Upper lobe of left lung (tissue), 6 donors: ENCODE data around the gene CHRNA3. TPM values are rescaled to one million over a fixed set of nuclear protein-coding genes. Genes with fewer than 3 reads are reported as not detected.

Source experiments
- ATAC-seq, 2 donors: fragments of 200-7000 bp; cut with Tn5 transposase; one replicate each; pipeline ENCODE4 v1.9.1; 2022; ENCODE audit warnings: mild to moderate bottlenecking in 2 of 2, moderate library complexity in 2 of 2; ENCODE audit not compliant: low FRiP score in 2 of 2
- DNase-seq, 2 donors: peaks; one replicate each; pipeline ENCODE4 v3.0.0-alpha.2; 2019 to 2020
- H3K27ac ChIP-seq, 4 donors: fragments of 200-600 bp; sonication (generic); one replicate each; pipeline ENCODE4 v1.5.1; 2016 to 2019
- H3K27me3 ChIP-seq, 4 donors: fragments of 200-600 bp; sonication (generic); one replicate each; pipeline ENCODE4 v1.5.1; 2017 to 2019
- H3K36me3 ChIP-seq, 4 donors: fragments of 200-600 bp; sonication (generic); one replicate each; pipeline ENCODE4 v1.5.1; 2016 to 2019
- H3K4me1 ChIP-seq, 4 donors: fragments of 200-600 bp; sonication (generic); one replicate each; pipeline ENCODE4 v1.5.1; 2018 to 2019
- H3K4me3 ChIP-seq, 4 donors: fragments of 200-600 bp; sonication (generic); one replicate each; pipeline ENCODE4 v1.5.1; 2017 to 2019; ENCODE audit warnings: mild to moderate bottlenecking in 2 of 4, moderate library complexity in 1 of 4
- H3K9me3 ChIP-seq, 4 donors: fragments of 200-600 bp; sonication (generic); one replicate each; pipeline ENCODE4 v1.5.1; 2018 to 2019
- EP300 ChIP-seq, 4 donors: sonication (generic); formaldehyde crosslinking; IDR thresholded peaks; one replicate each; pipeline ENCODE4 v1.5.1; 2017; ENCODE audit warnings: antibody characterized with exemption in 4 of 4, control low read depth in 2 of 4
- POLR2A ChIP-seq, 4 donors: fragments of 450-650 bp; IDR thresholded peaks; one replicate each; pipeline ENCODE4 v1.5.1; 2016 to 2017; ENCODE audit warnings: antibody characterized with exemption in 4 of 4, mild to moderate bottlenecking in 2 of 4
- POLR2AphosphoS5 ChIP-seq, 2 donors: sonication (generic); formaldehyde crosslinking; IDR thresholded peaks; one replicate each; pipeline ENCODE4 v1.5.1; 2017; ENCODE audit warnings: antibody characterized with exemption in 2 of 2
- WGBS, 2 donors: methylation state at CpG; one replicate each; pipeline ENCODE4 v1.1.5; 2017 to 2018; 5-methylcytosine and 5-hydroxymethylcytosine counted together
- total RNA-seq, 6 donors: library from RNA; depleted of rRNA in 4 of 6; stranded (reverse); fragments of >200 nt in 4 of 6; gene quantifications; one replicate each; pipeline versions ENCODE4 v1.1.0 to v1.2.1, GENCODE V29; 2016 to 2021
- TF ChIP-seq, protein P1 (sequence below), 6 experiments: fragments of 450-650 bp in 4 of 6; fragments of 200-600 bp in 2 of 6; sonication (generic) in 2 of 6; IDR thresholded peaks; one replicate each; pipeline ENCODE4 v1.5.1; 2016 to 2019; ENCODE audit warnings: antibody characterized with exemption in 6 of 6
- donor health status: DM: no; HTN: no; CAD: no; lungs with moderate emphysema.
- donor health status: DM: no; HTN: yes; CAD: no; lungs with severe emphysema.

CHRNA3 gene
- total RNA-seq, 6 donors from 2014 or later = 0.13 to 0.49 (median 0.22) TPM; not detected in 1

DNA sequence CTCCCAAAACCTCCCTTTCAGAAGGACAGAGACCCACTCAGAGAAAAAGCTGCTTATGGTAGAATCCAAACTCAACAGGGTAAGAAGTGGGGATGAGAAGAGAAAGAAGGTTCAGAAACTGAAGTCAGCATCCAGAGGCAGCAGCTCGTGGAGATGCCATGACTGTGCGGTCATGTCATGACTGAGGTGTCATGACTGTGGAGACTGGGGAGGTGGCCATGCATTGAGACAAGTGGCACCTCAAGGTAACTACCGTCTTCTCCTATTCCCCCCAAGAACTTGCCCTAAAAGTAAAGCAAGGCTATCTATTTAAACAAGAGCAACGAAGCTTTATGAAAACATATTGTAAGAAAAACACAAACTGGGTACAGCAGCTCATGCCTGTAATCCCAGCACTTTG is 15.1 kb downstream of the CHRNA3 start:
- Histone ChIP-seq H3K27me3 (no peaks in the 10 kb centered on the region), H3K27ac (no peak overlapping the region), H3K36me3 (no peaks in the 10 kb centered on the region), H3K4me3 (no peak overlapping the region), H3K4me1 (no peaks in the 10 kb centered on the region), H3K9me3 (no peaks in the 10 kb centered on the region)
- WGBS, 2 donors = 86 to 92% methylated on average over 4 of the region's 4 CpGs
- TF ChIP-seq, protein P1, sequence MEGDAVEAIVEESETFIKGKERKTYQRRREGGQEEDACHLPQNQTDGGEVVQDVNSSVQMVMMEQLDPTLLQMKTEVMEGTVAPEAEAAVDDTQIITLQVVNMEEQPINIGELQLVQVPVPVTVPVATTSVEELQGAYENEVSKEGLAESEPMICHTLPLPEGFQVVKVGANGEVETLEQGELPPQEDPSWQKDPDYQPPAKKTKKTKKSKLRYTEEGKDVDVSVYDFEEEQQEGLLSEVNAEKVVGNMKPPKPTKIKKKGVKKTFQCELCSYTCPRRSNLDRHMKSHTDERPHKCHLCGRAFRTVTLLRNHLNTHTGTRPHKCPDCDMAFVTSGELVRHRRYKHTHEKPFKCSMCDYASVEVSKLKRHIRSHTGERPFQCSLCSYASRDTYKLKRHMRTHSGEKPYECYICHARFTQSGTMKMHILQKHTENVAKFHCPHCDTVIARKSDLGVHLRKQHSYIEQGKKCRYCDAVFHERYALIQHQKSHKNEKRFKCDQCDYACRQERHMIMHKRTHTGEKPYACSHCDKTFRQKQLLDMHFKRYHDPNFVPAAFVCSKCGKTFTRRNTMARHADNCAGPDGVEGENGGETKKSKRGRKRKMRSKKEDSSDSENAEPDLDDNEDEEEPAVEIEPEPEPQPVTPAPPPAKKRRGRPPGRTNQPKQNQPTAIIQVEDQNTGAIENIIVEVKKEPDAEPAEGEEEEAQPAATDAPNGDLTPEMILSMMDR (IDR thresholded peaks at IDR 0.05) = no peak
- no peak for TF ChIP-seq POLR2A (IDR thresholded peaks at IDR 0.05)
- no peak for TF ChIP-seq POLR2AphosphoS5 (IDR thresholded peaks at IDR 0.05)
- ATAC-seq = no peak
- no peak for DNase-seq

DNA sequence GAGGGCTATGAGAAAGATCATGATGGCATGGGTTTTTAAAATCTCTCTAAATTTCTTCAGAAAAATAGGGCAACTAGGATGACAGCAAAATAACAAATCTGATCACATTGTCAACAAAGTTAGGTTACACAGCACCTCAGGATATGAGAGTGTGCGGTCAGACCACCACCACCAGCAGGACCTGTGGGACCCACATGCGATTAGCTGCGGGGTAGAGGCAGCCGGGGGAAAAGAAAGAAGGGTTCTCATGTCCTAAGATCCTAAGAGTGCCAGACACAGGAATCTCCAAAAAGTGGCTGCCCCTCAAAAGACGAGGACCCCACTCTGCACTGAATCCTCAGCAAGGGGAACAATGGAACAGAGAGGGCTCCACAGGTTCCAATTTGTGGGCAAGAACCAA is 15.6 kb downstream of the CHRNA3 start:
- WGBS, 2 donors = 86 to 88% methylated on average over 5 of the region's 5 CpGs
- no peak overlapping the region for H3K27ac ChIP-seq
- no peak overlapping the region for H3K4me3 ChIP-seq
- no peaks in the 10 kb centered on the region for H3K27me3 ChIP-seq
- no peaks in the 10 kb centered on the region for H3K9me3 ChIP-seq
- no peaks in the 10 kb centered on the region for H3K36me3 ChIP-seq
- DNase-seq = no peak
- no peak for ATAC-seq
- no peak for TF ChIP-seq POLR2A (IDR thresholded peaks at IDR 0.05)
- TF ChIP-seq EP300 (IDR thresholded peaks at IDR 0.05) = no peak
- TF ChIP-seq POLR2AphosphoS5 (IDR thresholded peaks at IDR 0.05) = no peak
- TF ChIP-seq, protein P1 (IDR thresholded peaks at IDR 0.05) = no peak
- H3K4me1 ChIP-seq = no peaks in the 10 kb centered on the region

DNA sequence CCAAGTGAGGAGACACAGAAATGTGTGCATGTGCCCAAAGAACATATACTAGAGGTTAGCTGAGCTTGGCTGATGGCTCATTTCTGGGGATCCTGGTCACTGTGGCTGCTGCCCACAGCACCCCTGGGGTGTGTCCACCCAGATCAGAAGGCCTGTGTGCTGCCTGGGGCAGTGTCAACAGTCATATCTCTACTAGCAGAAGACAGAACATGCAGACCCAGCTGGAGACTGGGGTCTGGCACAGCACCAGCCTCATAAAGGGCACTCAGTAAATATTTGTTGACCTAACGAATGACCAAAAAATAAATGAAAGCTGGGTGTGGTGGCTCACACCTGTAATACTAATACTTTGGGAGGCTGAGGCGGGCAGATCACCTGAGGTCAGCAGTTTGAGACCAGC is 16.4 kb downstream of the CHRNA3 start:
- H3K4me1 ChIP-seq = no peaks in the 10 kb centered on the region
- TF ChIP-seq EP300 (IDR thresholded peaks at IDR 0.05) (no peak), POLR2AphosphoS5 (IDR thresholded peaks at IDR 0.05) (no peak), POLR2A (IDR thresholded peaks at IDR 0.05) (no peak)
- TF ChIP-seq, protein P1 (IDR thresholded peaks at IDR 0.05) = no peak
- H3K4me3 ChIP-seq = no peak overlapping the region
- H3K36me3 ChIP-seq = no peaks in the 10 kb centered on the region
- DNase-seq = no peak
- ATAC-seq = no peak
- H3K9me3 ChIP-seq = no peaks in the 10 kb centered on the region
- WGBS, 2 donors = 86 to 87% methylated on average over 2 of the region's 2 CpGs
- no peak overlapping the region for H3K27ac ChIP-seq
- no peaks in the 10 kb centered on the region for H3K27me3 ChIP-seq

DNA sequence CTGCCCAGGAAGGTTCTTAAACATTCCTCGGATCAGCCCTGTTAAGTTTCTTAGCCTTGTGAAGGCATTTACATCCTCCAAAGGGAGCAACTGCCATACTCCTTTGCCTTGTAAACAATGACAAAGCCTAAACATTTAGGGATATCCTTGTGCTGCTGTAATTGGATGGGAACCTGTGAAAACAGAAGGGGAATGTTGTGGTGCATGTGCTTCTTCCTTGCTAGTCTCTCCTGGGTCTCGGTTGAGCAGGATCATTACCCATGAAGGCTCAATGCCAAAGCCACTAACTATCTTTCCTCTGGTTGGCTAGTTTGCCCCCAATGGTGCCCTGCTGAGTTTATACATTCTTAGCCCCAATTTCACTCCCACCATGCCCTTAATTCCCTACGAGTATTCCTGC is 17.3 kb downstream of the CHRNA3 start:
- TF ChIP-seq EP300 (IDR thresholded peaks at IDR 0.05) (no peak), POLR2A (IDR thresholded peaks at IDR 0.05) (no peak), POLR2AphosphoS5 (IDR thresholded peaks at IDR 0.05) (no peak)
- 49 to 69% methylated on average over 3 of the region's 3 CpGs for WGBS, 2 donors
- no peaks in the 10 kb centered on the region for H3K36me3 ChIP-seq

DNA sequence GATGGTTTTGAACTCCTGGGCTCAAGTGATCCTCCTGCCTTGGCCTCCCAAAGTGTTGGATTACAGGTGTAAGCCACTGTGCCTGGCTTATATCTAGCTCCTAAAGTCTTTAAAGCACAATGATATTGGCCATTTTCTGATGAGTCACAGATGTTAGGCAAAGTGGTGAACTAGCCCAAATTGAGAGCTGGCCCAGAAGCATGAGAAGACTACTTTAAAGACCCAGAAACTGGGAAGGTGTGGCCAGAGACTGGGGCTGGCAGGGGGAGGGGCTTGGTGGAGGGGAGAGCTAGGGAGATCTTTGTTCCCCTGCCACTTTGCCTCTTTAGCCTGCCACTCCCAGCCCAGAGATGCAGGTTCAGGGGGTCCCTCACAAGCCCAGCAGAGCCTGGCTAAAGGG is 21.6 kb downstream of the CHRNA3 start:
- DNase-seq = no peak

More for the DNA sequence above, 17.3 kb downstream of the CHRNA3 start:
- Histone ChIP-seq H3K9me3 (no peaks in the 10 kb centered on the region), H3K27me3 (no peaks in the 10 kb centered on the region), H3K4me3 (no peak overlapping the region), H3K4me1 (no peaks in the 10 kb centered on the region), H3K27ac (no peak overlapping the region)
- no peak for ATAC-seq
- DNase-seq = no peak

DNA sequence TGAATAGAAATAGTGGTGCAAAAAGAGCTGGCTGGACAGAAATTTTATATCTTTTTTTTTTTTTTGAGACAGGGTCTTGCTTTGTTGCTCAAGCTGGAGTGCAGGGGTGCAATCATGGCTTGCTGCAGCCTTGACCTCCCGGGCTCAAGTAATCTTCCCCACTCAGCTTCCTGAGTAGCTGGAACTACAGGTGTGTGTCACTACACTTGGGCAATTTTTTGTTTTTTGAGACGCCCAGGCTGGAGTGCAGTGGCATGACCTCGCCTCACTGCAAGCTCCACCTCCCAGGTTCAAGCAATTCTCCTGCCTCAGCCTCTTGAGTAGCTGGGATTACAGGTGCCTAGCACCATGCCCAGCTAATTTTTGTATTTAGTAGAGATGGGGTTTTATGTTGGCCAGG is 22.4 kb downstream of the CHRNA3 start:
- ATAC-seq (no peak), DNase-seq (no peak)
- no peak for TF ChIP-seq EP300 (IDR thresholded peaks at IDR 0.05)
- TF ChIP-seq, protein P1 (IDR thresholded peaks at IDR 0.05) = no peak
- Histone ChIP-seq H3K9me3 (no peaks in the 10 kb centered on the region), H3K36me3 (no peaks in the 10 kb centered on the region), H3K27ac (no peak overlapping the region), H3K4me1 (no peaks in the 10 kb centered on the region), H3K4me3 (no peak overlapping the region), H3K27me3 (no peaks in the 10 kb centered on the region)
- WGBS, 2 donors = 63 to 72% methylated on average over 3 of the region's 3 CpGs

More for the DNA sequence above, 21.6 kb downstream of the CHRNA3 start:
- Histone ChIP-seq H3K36me3 (no peaks in the 10 kb centered on the region), H3K4me1 (no peaks in the 10 kb centered on the region), H3K9me3 (no peaks in the 10 kb centered on the region), H3K27ac (no peak overlapping the region), H3K27me3 (no peaks in the 10 kb centered on the region), H3K4me3 (no peak overlapping the region)
- TF ChIP-seq POLR2AphosphoS5 (IDR thresholded peaks at IDR 0.05) = no peak
- TF ChIP-seq EP300 (IDR thresholded peaks at IDR 0.05) = no peak
- ATAC-seq = no peak
